Stimulated activated naive CD4-positive, alpha-beta T cell treated with Interleukin-2 at 50 U/mL for 16 hours (primary cell): ENCODE measurements around the gene RNF144B.
"Not testable (repeated sequence)": the region's sequence is repeated elsewhere in the genome, so short reads cannot be mapped to it uniquely, and the experiment has no call there.

ENCODE experiments used
- DNase-seq: peaks from one replicate; lab custom pipeline; 2025; lab: John Stamatoyannopoulos, UW

Gene RNF144B

GRCh38 chr6:18409602-18410001, 22.5 kb downstream of the RNF144B start:
- not testable (repeated sequence) for DNase-seq

- no peak for DNase-seq
Observed at GRCh38 chr6:18410412-18410811, 23.3 kb downstream of the RNF144B start.

GRCh38 chr6:18412068-18412467, 24.9 kb downstream of the RNF144B start:
- DNase-seq, result no peak

GRCh38 chr6:18412644-18413043, 25.5 kb downstream of the RNF144B start:
- no peak for DNase-seq

GRCh38 chr6:18413381-18413780, 26.2 kb downstream of the RNF144B start:
- DNase-seq, result no peak

GRCh38 chr6:18414116-18414515, 27.0 kb downstream of the RNF144B start:
- DNase-seq, result no peak

- DNase-seq, result no peak
Observed at GRCh38 chr6:18415207-18415606, 28.1 kb downstream of the RNF144B start.

- DNase-seq, result no peak
Observed at GRCh38 chr6:18415671-18416340, 28.7 kb downstream of the RNF144B start.

GRCh38 chr6:18416341-18416679, 29.2 kb downstream of the RNF144B start:
- no peak for DNase-seq

GRCh38 chr6:18420328-18420727, 33.2 kb downstream of the RNF144B start:
- DNase-seq, result no peak

- DNase-seq, result no peak
Observed at GRCh38 chr6:18422136-18422535, 35.0 kb downstream of the RNF144B start.

GRCh38 chr6:18423426-18423825, 36.3 kb downstream of the RNF144B start:
- DNase-seq, result no peak

- DNase-seq, result no peak
Observed at GRCh38 chr6:18424201-18424600, 37.1 kb downstream of the RNF144B start.

GRCh38 chr6:18425218-18425617, 38.1 kb downstream of the RNF144B start:
- no peak for DNase-seq

GRCh38 chr6:18427296-18427695, 40.1 kb downstream of the RNF144B start:
- DNase-seq, result no peak

GRCh38 chr6:18429655-18430297, 42.6 kb downstream of the RNF144B start:
- no peak for DNase-seq

- DNase-seq, result no peak
Observed at GRCh38 chr6:18431581-18431980, 44.4 kb downstream of the RNF144B start.

- DNase-seq, result no peak
Observed at GRCh38 chr6:18432180-18432579, 45.0 kb downstream of the RNF144B start.

- no peak for DNase-seq
Observed at GRCh38 chr6:18432619-18433018, 45.5 kb downstream of the RNF144B start.

- no peak for DNase-seq
Observed at GRCh38 chr6:18433059-18433458, 45.9 kb downstream of the RNF144B start.

GRCh38 chr6:18436341-18436740, 49.2 kb downstream of the RNF144B start:
- no peak for DNase-seq

- DNase-seq, result no peak
Observed at GRCh38 chr6:18439581-18439980, 52.4 kb downstream of the RNF144B start.

GRCh38 chr6:18441251-18441979, 54.3 kb downstream of the RNF144B start:
- no peak for DNase-seq
